BLaER1 treated with 17β-estradiol and CSF1 and Interleukin-3, amounts not matched to agents 10 nM and 100 nM (cell line): ENCODE measurements around the gene C16orf74.

ENCODE experiments used
- H3K27ac ChIP-seq, 11 experiments: shearing (Covaris generic); formaldehyde crosslinking; 2 replicates each; pipeline ENCODE4 v1.8.1; 2022
- H3K27me3 ChIP-seq, 11 experiments: shearing (Covaris generic); formaldehyde crosslinking; 2 replicates each; pipeline ENCODE4 v1.8.1; 2022
- H3K36me3 ChIP-seq, 11 experiments: shearing (Covaris generic); formaldehyde crosslinking; 2 replicates each; pipeline ENCODE4 v1.8.1; 2022
- H3K4me1 ChIP-seq, 10 experiments: shearing (Covaris generic); formaldehyde crosslinking; 2 replicates each; pipeline ENCODE4 v1.8.1; 2022
- H3K4me2 ChIP-seq, 11 experiments: shearing (Covaris generic); formaldehyde crosslinking; 2 replicates each; pipeline ENCODE4 v1.8.1; 2022
- H3K4me3 ChIP-seq, 10 experiments: shearing (Covaris generic); formaldehyde crosslinking; 2 replicates each; pipeline ENCODE4 v1.8.1; 2022
- H3K9ac ChIP-seq, 11 experiments: shearing (Covaris generic); formaldehyde crosslinking; 2 replicates each; pipeline ENCODE4 v1.8.1; 2022
- H3K9me3 ChIP-seq, 11 experiments: shearing (Covaris generic); formaldehyde crosslinking; replicated peaks in 1 of 11; 2 replicates each; pipeline ENCODE4 v1.8.1; 2022
- H4K20me1 ChIP-seq, 11 experiments: shearing (Covaris generic); formaldehyde crosslinking; 2 replicates each; pipeline ENCODE4 v1.8.1; 2022
- Cebpa-rat ChIP-seq, 11 experiments: shearing (Covaris generic); IDR thresholded peaks; 2 replicates each; pipeline ENCODE4 v1.8.1; 2022

The C16orf74 gene

DNA sequence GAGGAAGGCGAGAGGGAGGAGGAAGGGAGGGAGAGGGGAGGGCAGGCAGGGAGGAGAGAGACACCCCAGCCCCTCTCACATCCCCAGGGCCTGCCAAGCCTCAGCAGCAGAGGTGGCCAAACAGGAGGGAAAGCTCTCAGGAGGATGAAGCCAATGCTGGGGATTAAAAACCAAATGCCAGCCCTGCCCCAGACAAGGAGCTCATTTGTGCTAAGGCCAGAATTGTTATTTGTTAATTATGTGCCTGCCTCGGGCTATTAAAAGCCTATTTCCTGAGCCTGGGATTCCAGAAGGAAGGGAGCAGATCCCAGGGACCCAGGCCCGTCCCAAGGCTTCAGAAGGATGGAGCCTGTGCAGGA, 34.2 kb downstream of the C16orf74 start:
- Histone ChIP-seq H3K4me1 (peaks cover 20 to 50% (median 41%) of the 10 kb centered on the region in 10 experiments), H3K4me3 (no peak overlapping the region; a peak in 1 of 20 replicates), H4K20me1 (peaks cover 0 to 37% (median 0%) of the 10 kb centered on the region in 11 experiments; a peak in 10 of 22 replicates), H3K9me3 (peaks cover 6 to 14% (median 11%) of the 10 kb centered on the region in 11 experiments; a peak in 19 of 22 replicates), H3K27ac (peak overlapping the region in 4 of 11 experiments; percentile 26 to 54 (median 38); a peak in 4 of 22 replicates), H3K36me3 (peaks cover 0 to 14% (median 8%) of the 10 kb centered on the region in 11 experiments; a peak in 10 of 22 replicates), H3K27me3 (no peaks in the 10 kb centered on the region), H3K4me2 (peak overlapping the region; percentile 66 to 90 (median 82)), H3K9ac (peak overlapping the region in 9 of 11 experiments; percentile 0 to 61 (median 43); a peak in 14 of 22 replicates)
- TF ChIP-seq Cebpa-rat (IDR thresholded peaks at IDR 0.05), result no peak

DNA sequence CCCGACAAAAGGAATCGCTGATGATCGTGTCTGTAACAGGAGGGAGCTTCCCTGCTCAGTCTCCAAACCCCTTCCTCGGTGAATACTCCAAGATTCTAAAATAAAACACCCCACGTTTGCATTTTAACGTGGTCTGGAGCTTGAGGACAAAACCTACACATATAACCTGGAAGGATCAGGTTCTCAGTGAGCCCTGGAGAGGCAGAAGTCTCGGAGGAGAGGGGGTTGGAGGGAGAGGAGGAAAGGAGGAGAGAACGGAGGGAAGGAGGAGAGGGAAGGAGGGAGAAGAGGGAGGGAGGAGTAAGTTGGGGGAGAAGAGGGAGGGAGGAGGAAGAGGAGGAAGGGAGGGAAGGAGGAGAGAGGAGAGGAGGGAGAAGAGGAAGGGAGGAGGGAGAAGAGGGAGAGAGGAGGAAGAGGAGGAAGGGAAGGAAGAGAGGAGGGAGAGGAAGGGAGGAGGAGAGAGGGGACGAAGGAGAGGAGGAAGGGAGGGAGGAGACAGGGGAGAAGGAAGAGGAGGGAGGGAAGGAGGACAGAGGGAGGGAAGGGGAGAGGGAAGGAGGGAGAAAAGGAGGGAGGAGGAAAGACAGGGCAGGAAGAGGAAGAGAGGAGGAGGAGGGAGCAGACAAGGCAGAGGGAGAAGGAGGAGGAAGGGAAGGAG, 34.7 kb downstream of the C16orf74 start:
- H3K9me3 ChIP-seq, result peaks cover 6 to 14% (median 11%) of the 10 kb centered on the region in 11 experiments; a peak in 19 of 22 replicates
- H4K20me1 ChIP-seq, result peaks cover 0 to 35% (median 0%) of the 10 kb centered on the region in 11 experiments; a peak in 10 of 22 replicates
- H3K4me1 ChIP-seq, result peaks cover 20 to 46% (median 40%) of the 10 kb centered on the region in 10 experiments
- H3K27me3 ChIP-seq, result no peaks in the 10 kb centered on the region
- peak overlapping the region; percentile 66 to 90 (median 82) for H3K4me2 ChIP-seq
- H3K36me3 ChIP-seq, result peaks cover 0 to 16% (median 8%) of the 10 kb centered on the region in 11 experiments; a peak in 10 of 22 replicates
- no peak overlapping the region; a peak in 1 of 20 replicates for H3K4me3 ChIP-seq
- peak overlapping the region in 8 of 11 experiments; percentile 6 to 61 (median 45); a peak in 11 of 22 replicates for H3K9ac ChIP-seq
- peak overlapping the region in 5 of 11 experiments; percentile 16 to 54 (median 28); a peak in 6 of 22 replicates for H3K27ac ChIP-seq
- TF ChIP-seq Cebpa-rat (IDR thresholded peaks at IDR 0.05), result no peak

DNA sequence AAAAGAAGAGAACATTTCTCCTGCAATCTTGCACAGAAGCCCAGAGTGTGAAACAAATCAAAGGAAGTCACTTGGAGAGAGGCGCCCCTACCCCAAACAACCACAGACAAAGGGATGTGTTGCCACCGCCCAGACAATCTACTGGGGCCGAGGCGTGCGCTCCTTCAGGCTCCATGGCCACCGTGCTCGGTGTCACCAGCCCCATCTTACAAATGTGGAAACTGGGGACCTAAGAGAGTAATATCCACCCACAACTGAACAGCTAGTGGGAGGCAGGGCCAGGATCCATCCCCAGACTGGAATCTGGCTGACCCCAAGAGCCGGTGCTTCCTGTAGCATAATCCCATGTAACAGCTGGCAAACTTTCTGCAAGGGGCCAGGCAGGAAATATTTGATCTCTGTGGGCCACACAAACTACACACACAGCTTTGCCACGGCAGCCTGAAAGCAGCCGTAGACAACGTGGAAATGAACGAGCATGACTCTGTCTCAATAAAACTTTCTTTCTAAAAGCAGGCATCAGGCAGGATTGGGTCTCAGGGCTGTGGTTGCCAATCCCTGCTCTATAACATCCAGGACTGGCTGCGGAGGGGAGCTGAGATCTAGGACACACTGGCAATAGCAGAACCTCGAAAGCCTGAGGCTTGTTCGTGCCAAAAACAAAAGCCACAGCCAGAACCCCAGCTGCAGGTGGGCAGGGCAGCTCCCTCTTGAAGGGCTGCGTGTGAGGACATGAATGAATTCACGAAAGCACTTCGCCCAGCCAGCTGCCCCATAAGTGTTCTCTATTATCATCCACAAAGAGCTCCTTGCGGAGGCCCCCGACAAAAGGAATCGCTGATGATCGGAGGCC, 35.5 kb downstream of the C16orf74 start:
- Histone ChIP-seq H3K4me1 (peaks cover 20 to 44% (median 38%) of the 10 kb centered on the region in 10 experiments), H3K4me3 (no peak overlapping the region), H3K27me3 (no peaks in the 10 kb centered on the region), H3K4me2 (peak overlapping the region; percentile 6 to 90 (median 82); a peak in 19 of 22 replicates), H3K9me3 (peaks cover 6 to 14% (median 11%) of the 10 kb centered on the region in 11 experiments; a peak in 19 of 22 replicates), H3K27ac (peak overlapping the region in 4 of 11 experiments; percentile 10 to 47 (median 22); a peak in 6 of 22 replicates), H3K36me3 (peaks cover 0 to 16% (median 11%) of the 10 kb centered on the region in 11 experiments; a peak in 12 of 22 replicates), H3K9ac (peak overlapping the region in 5 of 11 experiments; percentile 4 to 56 (median 19); a peak in 7 of 22 replicates), H4K20me1 (peaks cover 0 to 35% (median 0%) of the 10 kb centered on the region in 11 experiments; a peak in 10 of 22 replicates)
- TF ChIP-seq Cebpa-rat (IDR thresholded peaks at IDR 0.05), result no peak

DNA sequence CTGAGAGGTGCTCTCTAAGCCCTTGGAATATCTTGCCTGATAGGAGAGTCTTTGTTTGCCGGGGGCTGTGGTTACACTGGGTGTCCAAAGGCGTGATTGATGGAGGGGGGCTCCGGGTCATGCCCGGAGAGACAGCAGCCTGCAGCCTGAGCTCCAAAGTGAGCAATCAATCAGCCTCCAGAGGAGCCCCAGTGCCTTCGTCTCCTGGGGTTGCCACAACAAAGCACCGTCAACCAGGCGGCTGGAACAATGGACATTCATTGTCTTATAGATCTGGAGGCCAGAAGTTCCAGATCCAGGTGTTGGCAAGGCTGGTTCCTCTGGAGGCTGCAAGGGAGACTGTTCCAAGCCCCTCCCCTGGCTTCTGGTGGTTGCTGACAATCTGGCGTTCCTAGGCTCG, 38.1 kb downstream of the C16orf74 start:
- Histone ChIP-seq H3K36me3 (peaks cover 0 to 30% (median 16%) of the 10 kb centered on the region in 11 experiments; a peak in 13 of 22 replicates), H3K4me3 (no peak overlapping the region), H3K27me3 (no peaks in the 10 kb centered on the region), H3K4me2 (no peak overlapping the region), H3K9me3 (peaks cover 6 to 14% (median 11%) of the 10 kb centered on the region in 11 experiments; a peak in 19 of 22 replicates), H3K9ac (no peak overlapping the region), H4K20me1 (peaks cover 0 to 32% (median 0%) of the 10 kb centered on the region in 11 experiments; a peak in 8 of 22 replicates), H3K4me1 (peaks cover 15 to 30% (median 29%) of the 10 kb centered on the region in 10 experiments), H3K27ac (no peak overlapping the region)
- TF ChIP-seq Cebpa-rat (IDR thresholded peaks at IDR 0.05), result no peak

DNA sequence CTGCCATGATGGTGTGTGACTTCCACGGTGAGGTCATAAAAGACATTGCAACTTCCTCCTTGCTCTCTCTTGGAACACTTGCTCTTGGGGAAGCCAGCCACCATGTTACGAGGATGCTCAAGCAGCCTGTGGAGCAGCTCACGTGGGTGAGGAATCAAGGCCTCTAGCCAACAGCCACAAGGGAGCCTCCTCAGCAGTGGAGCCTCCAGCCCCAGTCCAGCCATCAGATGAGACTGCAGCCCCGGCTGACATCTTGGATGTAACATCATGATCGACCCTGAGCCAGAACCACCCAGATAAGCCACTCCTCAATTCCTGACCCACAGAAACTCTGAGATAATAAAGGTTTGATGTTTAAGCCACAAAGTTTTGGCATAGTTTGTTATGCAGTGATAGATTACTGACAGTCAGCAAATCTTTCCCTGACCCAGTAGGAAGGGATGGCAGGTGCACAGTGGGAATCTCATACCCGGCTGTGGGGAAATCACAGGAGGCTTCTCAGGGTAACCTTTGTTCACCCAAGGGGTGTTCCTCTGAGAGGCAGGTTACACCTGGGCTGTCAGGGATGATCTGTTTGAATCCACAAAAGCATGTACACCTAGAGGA, 38.8 kb downstream of the C16orf74 start:
- H4K20me1 ChIP-seq, result peaks cover 0 to 30% (median 0%) of the 10 kb centered on the region in 11 experiments; a peak in 7 of 22 replicates
- no peak overlapping the region for H3K4me2 ChIP-seq
- no peak overlapping the region for H3K9ac ChIP-seq
- H3K27me3 ChIP-seq, result no peaks in the 10 kb centered on the region
- peaks cover 7 to 23% (median 22%) of the 10 kb centered on the region in 10 experiments for H3K4me1 ChIP-seq
- H3K27ac ChIP-seq, result no peak overlapping the region
- TF ChIP-seq Cebpa-rat (IDR thresholded peaks at IDR 0.05), result no peak
- no peak overlapping the region for H3K4me3 ChIP-seq
- H3K36me3 ChIP-seq, result peaks cover 0 to 33% (median 16%) of the 10 kb centered on the region in 11 experiments; a peak in 13 of 22 replicates
- H3K9me3 ChIP-seq, result peaks cover 6 to 14% (median 11%) of the 10 kb centered on the region in 11 experiments; a peak in 19 of 22 replicates

DNA sequence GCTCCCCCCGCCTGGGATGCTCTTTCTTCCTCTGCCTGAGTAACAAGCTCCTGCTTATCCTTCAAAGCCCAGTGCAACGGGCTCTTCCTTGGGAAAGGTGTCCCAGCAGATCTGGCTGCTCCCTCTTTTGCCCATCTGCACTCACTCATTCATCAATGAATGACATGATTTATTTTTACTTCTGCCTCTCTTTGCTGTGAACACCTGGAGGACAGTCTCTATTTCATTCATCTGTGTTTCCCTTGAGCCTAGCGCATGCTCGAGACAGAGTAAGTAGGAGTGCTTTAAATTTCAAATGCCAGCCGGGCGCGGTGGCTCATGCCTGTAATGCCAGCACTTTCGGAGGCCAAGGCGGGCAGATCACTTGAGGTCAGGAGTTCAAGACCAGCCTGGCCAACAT, 40.2 kb downstream of the C16orf74 start:
- H3K9me3 ChIP-seq, result peaks cover 6 to 14% (median 11%) of the 10 kb centered on the region in 11 experiments; a peak in 19 of 22 replicates
- H3K27ac ChIP-seq, result no peak overlapping the region
- H3K9ac ChIP-seq, result no peak overlapping the region
- H3K27me3 ChIP-seq, result no peaks in the 10 kb centered on the region
- H3K4me3 ChIP-seq, result no peak overlapping the region
- H3K4me1 ChIP-seq, result peaks cover 0 to 9% (median 8%) of the 10 kb centered on the region in 10 experiments; a peak in 16 of 20 replicates
- H3K36me3 ChIP-seq, result peaks cover 0 to 39% (median 16%) of the 10 kb centered on the region in 11 experiments; a peak in 13 of 22 replicates
- H4K20me1 ChIP-seq, result peaks cover 0 to 21% (median 0%) of the 10 kb centered on the region in 11 experiments; a peak in 3 of 22 replicates
- TF ChIP-seq Cebpa-rat (IDR thresholded peaks at IDR 0.05), result no peak
- H3K4me2 ChIP-seq, result no peak overlapping the region

DNA sequence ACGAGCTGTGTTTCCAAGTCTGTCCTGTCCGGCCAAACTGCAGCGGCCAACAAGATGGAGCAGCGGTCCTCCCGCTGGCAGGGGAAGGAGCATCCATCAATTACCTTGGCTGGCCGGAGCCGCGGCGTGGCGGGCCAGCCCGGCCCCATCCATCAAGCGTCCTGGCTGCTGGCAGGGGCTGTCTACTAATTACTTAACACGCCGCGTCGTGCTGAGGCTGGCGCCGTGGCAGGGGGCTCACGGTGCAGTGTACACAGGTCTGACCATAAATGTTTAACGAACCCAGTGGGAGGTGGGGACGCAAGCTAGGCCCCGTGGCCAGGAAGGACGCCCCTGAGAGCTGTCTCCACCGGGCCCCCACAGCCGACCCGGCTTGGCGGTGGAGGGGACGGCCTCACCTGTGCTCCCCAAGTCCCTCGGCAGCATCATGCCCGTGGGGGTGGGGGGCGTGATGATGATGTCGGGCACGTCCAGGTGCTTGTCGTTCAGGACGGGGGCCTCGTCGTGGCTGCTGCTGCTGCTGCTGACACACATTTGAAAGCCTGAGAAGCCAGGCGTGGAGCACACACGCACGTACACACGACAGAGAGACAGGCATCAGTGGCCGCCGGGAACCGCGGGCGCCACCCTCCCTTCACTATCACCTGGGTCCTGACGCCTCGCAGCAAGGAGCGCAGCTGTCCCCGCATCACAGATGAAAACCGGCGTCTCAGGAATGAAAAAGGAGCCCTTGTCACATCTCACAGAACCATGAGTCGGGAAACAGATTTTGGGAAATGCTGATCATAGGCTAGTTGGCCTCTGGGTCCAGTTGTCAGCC, 40.9 kb downstream of the C16orf74 start:
- Histone ChIP-seq H4K20me1 (peaks cover 0 to 20% (median 0%) of the 10 kb centered on the region in 11 experiments; a peak in 2 of 22 replicates), H3K4me1 (peaks cover 0 to 2% (median under 1%) of the 10 kb centered on the region in 10 experiments; a peak in 10 of 20 replicates), H3K36me3 (peaks cover 0 to 39% (median 16%) of the 10 kb centered on the region in 11 experiments; a peak in 13 of 22 replicates), H3K9ac (no peak overlapping the region), H3K4me2 (no peak overlapping the region), H3K4me3 (no peak overlapping the region), H3K27ac (no peak overlapping the region), H3K27me3 (no peaks in the 10 kb centered on the region), H3K9me3 (peaks cover 6 to 14% (median 11%) of the 10 kb centered on the region in 11 experiments; a peak in 19 of 22 replicates)
- no peak for TF ChIP-seq Cebpa-rat (IDR thresholded peaks at IDR 0.05)
